SK-N-SH (cell line): ENCODE measurements around the gene COL5A2. TPM values are rescaled to one million over a fixed set of nuclear protein-coding genes. Genes with fewer than 3 reads are reported as not detected.
A peak's percentile ranks its signal among the peaks of the same experiment; 100 is the strongest.

Source experiments
- CTCF ChIA-PET: fragments of 300-600, 350-600 bp; formaldehyde crosslinking; extraction: SDS; loops from one replicate; lab custom pipeline; 2021; lab: Yijun Ruan, JAX
- POLR2A ChIA-PET: fragments of 350-600 bp; sonication (Branson Sonifier 250); formaldehyde crosslinking; extraction: SDS; loops from one replicate; lab custom pipeline; 2020; ENCODE audit warnings: antibody characterized with exemption, inconsistent platforms; lab: Yijun Ruan, JAX
- DNase-seq: peaks from one replicate; pipeline ENCODE4 v3.0.0; 2012
- H2AFZ ChIP-seq: fragments of 200-600 bp; sonication (generic); 2 replicates; pipeline ENCODE4 v1.8.1; 2016; ENCODE audit warnings: antibody characterized with exemption, mild to moderate bottlenecking, low read depth
- H3F3A ChIP-seq: fragments of 200-600 bp; sonication (generic); replicated peaks from 2 replicates; pipeline ENCODE3; 2016; ENCODE audit warnings: antibody characterized with exemption, mild to moderate bottlenecking; ENCODE audit not compliant: insufficient read depth
- H3K27ac ChIP-seq, 2 experiments: fragments of 200-500 bp in 1 of 2; fragments of 200-600 bp in 1 of 2; sonication (Bioruptor generic) in 1 of 2; sonication (generic), shearing (Covaris generic) in 1 of 2; 2 replicates each; pipeline versions ENCODE4 v1.5.1 to v1.6.1; 2014 to 2016; ENCODE audit warnings: low read depth in 2 of 2, inconsistent platforms in 1 of 2, low read length in 1 of 2, mild to moderate bottlenecking in 1 of 2, mixed read lengths in 1 of 2
- H3K27me3 ChIP-seq: fragments of 200-600 bp; sonication (generic), shearing (Covaris generic); 2 replicates; pipeline ENCODE4 v1.6.1; 2016; ENCODE audit warnings: mixed run types; ENCODE audit not compliant: insufficient read depth
- H3K36me3 ChIP-seq, 2 experiments: fragments of 200-500 bp in 1 of 2; fragments of 200-600 bp in 1 of 2; sonication (Bioruptor generic) in 1 of 2; sonication (generic) in 1 of 2; replicated peaks in 1 of 2; 2 replicates each; pipeline versions ENCODE3 to v1.5.1; 2014 to 2016; ENCODE audit warnings: low read length in 1 of 2, mild to moderate bottlenecking in 1 of 2; ENCODE audit not compliant: insufficient read depth in 2 of 2, control insufficient read depth in 1 of 2
- H3K4me1 ChIP-seq, 2 experiments: fragments of 200-500 bp in 1 of 2; fragments of 200-600 bp in 1 of 2; sonication (Bioruptor generic) in 1 of 2; sonication (generic), shearing (Covaris generic) in 1 of 2; 2 replicates each; pipeline versions ENCODE4 v1.5.1 to v1.6.1; 2014 to 2016; ENCODE audit warnings: low read depth in 1 of 2, low read length in 1 of 2, mixed run types in 1 of 2; ENCODE audit not compliant: insufficient read depth in 2 of 2, control insufficient read depth in 1 of 2
- H3K4me2 ChIP-seq: fragments of 200-600 bp; sonication (generic), shearing (Covaris generic); 2 replicates; pipeline ENCODE4 v1.6.1; 2017; ENCODE audit warnings: mixed run types
- H3K4me3 ChIP-seq, 2 experiments: fragments of 200-500 bp in 1 of 2; fragments of 200-600 bp in 1 of 2; sonication (Bioruptor generic) in 1 of 2; sonication (generic), shearing (Covaris generic) in 1 of 2; 2 replicates each; pipeline versions ENCODE4 v1.5.1 to v1.8.1; 2014 to 2016; ENCODE audit warnings: low read depth in 2 of 2, inconsistent platforms in 1 of 2, low read length in 1 of 2, mild to moderate bottlenecking in 1 of 2, mixed read lengths in 1 of 2, moderate library complexity in 1 of 2
- H3K79me2 ChIP-seq: fragments of 200-600 bp; sonication (generic); 2 replicates; pipeline ENCODE4 v1.8.1; 2017; ENCODE audit warnings: mild to moderate bottlenecking; ENCODE audit not compliant: insufficient read depth
- H3K9ac ChIP-seq: fragments of 200-600 bp; sonication (generic); 2 replicates; pipeline ENCODE4 v1.6.1; 2017; ENCODE audit warnings: mixed run types
- H3K9me2 ChIP-seq: fragments of 200-600 bp; sonication (generic); 2 replicates; pipeline ENCODE4 v1.6.1; 2017; ENCODE audit warnings: mixed run types
- H3K9me3 ChIP-seq: fragments of 200-600 bp; sonication (generic); 2 replicates; pipeline ENCODE4 v1.6.1; 2017; ENCODE audit warnings: mixed run types, mild to moderate bottlenecking, moderate library complexity
- H4K20me1 ChIP-seq: fragments of 200-600 bp; sonication (generic); 2 replicates; pipeline ENCODE4 v1.6.1; 2017; ENCODE audit warnings: mild to moderate bottlenecking, mixed run types; ENCODE audit not compliant: insufficient read depth
- CHD2 ChIP-seq: fragments of 150-350 bp; IDR thresholded peaks from 2 replicates; pipeline ENCODE4 v1.6.1; 2018; ENCODE audit warnings: low read length; ENCODE audit not compliant: partially characterized antibody
- CTCF ChIP-seq: fragments of 200-600 bp; sonication (generic); IDR thresholded peaks from 2 replicates; pipeline ENCODE4 v1.6.1; 2017; ENCODE audit warnings: antibody characterized with exemption, mild to moderate bottlenecking, moderate library complexity
- ELF1 ChIP-seq: IDR thresholded peaks from 2 replicates; pipeline ENCODE4 v1.4.0; 2012
- EP300 ChIP-seq, 2 experiments: IDR thresholded peaks; 2 replicates each; pipeline versions ENCODE4 v1.4.0 to v1.6.1; 2012; ENCODE audit warnings: borderline replicate concordance in 1 of 2, low read depth in 1 of 2, low read length in 1 of 2
- FOSL2 ChIP-seq: IDR thresholded peaks from 2 replicates; pipeline ENCODE4 v1.4.0; 2012; ENCODE audit warnings: low read depth, mild to moderate bottlenecking, moderate library complexity, borderline replicate concordance
- FOXJ3 ChIP-seq: sonication (generic); formaldehyde crosslinking; IDR thresholded peaks from 2 replicates; pipeline ENCODE4 v1.5.1; 2020; ENCODE audit warnings: mild to moderate bottlenecking, missing genetic modification reagents
- FOXM1 ChIP-seq: IDR thresholded peaks from 2 replicates; pipeline ENCODE4 v1.4.0; 2012; ENCODE audit warnings: low read depth, mild to moderate bottlenecking
- GATA2 ChIP-seq: sonication (generic); formaldehyde crosslinking; IDR thresholded peaks from 2 replicates; pipeline ENCODE4 v1.5.0; 2020; ENCODE audit warnings: mild to moderate bottlenecking, missing genetic modification reagents
- IRF3 ChIP-seq: fragments of 150-350 bp; IDR thresholded peaks from 2 replicates; pipeline ENCODE4 v1.6.1; 2016; ENCODE audit warnings: mild to moderate bottlenecking, low read depth, low read length
- MAX ChIP-seq: IDR thresholded peaks from 2 replicates; pipeline ENCODE4 v1.4.0; 2012; ENCODE audit warnings: low read depth
- MXI1 ChIP-seq: IDR thresholded peaks from 2 replicates; pipeline ENCODE4 v1.6.1; 2012; ENCODE audit warnings: mild to moderate bottlenecking, low read depth, low read length, improper control_type of control experiment
- NFIC ChIP-seq: IDR thresholded peaks from 2 replicates; pipeline ENCODE4 v1.4.0; 2012; ENCODE audit warnings: borderline replicate concordance
- NRF1 ChIP-seq: IDR thresholded peaks from 2 replicates; pipeline ENCODE4 v1.6.1; 2012; ENCODE audit warnings: low read depth, mild to moderate bottlenecking, low read length
- PBX3 ChIP-seq: IDR thresholded peaks from 2 replicates; pipeline ENCODE4; 2012
- POLR2AphosphoS5 ChIP-seq: IDR thresholded peaks from 2 replicates; pipeline ENCODE4 v1.6.1; 2012; ENCODE audit warnings: low read depth, low read length
- RAD21 ChIP-seq: IDR thresholded peaks from 2 replicates; pipeline ENCODE4 v1.6.1; 2012; ENCODE audit warnings: mild to moderate bottlenecking, low read length
- RCOR1 ChIP-seq: fragments of 150-350 bp; IDR thresholded peaks from 2 replicates; pipeline ENCODE4 v1.6.1; 2017; ENCODE audit warnings: antibody characterized with exemption, low read length
- REST ChIP-seq: IDR thresholded peaks from 2 replicates; pipeline ENCODE4 v1.6.1; 2012; ENCODE audit warnings: mild to moderate bottlenecking, low read depth, low read length, moderate library complexity
- RFX5 ChIP-seq: IDR thresholded peaks from 2 replicates; pipeline ENCODE4 v1.6.1; 2012; ENCODE audit warnings: mild to moderate bottlenecking, improper control_type of control experiment, low read length
- RXRA ChIP-seq: IDR thresholded peaks from 2 replicates; pipeline ENCODE4 v1.4.0; 2012; ENCODE audit warnings: low read depth, mild to moderate bottlenecking, borderline replicate concordance
- SIN3A ChIP-seq: IDR thresholded peaks from 2 replicates; pipeline ENCODE4 v1.6.1; 2012; ENCODE audit warnings: low read depth, mild to moderate bottlenecking, low read length, moderate library complexity, borderline replicate concordance
- SMC3 ChIP-seq: IDR thresholded peaks from 2 replicates; pipeline ENCODE4 v1.6.1; 2012; ENCODE audit warnings: low read depth, low read length, improper control_type of control experiment
- TCF12 ChIP-seq: IDR thresholded peaks from 2 replicates; pipeline ENCODE4 v1.4.0; 2012
- TEAD4 ChIP-seq: IDR thresholded peaks from 2 replicates; pipeline ENCODE4 v1.4.0; 2012; ENCODE audit warnings: mild to moderate bottlenecking, borderline replicate concordance; ENCODE audit not compliant: insufficient read depth
- USF2 ChIP-seq: fragments of 150-350 bp; IDR thresholded peaks from 2 replicates; pipeline ENCODE4 v1.6.1; 2017; ENCODE audit warnings: antibody characterized with exemption, low read length, low read depth, borderline replicate concordance
- YY1 ChIP-seq: IDR thresholded peaks from 2 replicates; pipeline ENCODE4 v1.4.0; 2012; ENCODE audit warnings: low read depth, mild to moderate bottlenecking
- WGBS: methylation state at CpG from one replicate; pipeline ENCODE4 v1.1.6; 2017; ENCODE audit warnings: low lambda C conversion rate; 5-methylcytosine and 5-hydroxymethylcytosine counted together
- polyA plus RNA-seq, 3 experiments: library from polyadenylated mRNA; depleted of rRNA; stranded (reverse); fragments of >200 nt; gene quantifications; 2 replicates each; pipeline ENCODE4 v1.2.3, GENCODE V29; 2012

COL5A2 gene
- polyA plus RNA-seq, 1 of the 3 experiments (the other 2 are of a cell fraction): 20.4 TPM

- Histone ChIP-seq H3F3A (peaks cover 29% of the 10 kb centered on the region), H2AFZ (0 out of 2 replicates have a peak overlapping the region, but pooled peaks have one; percentile 17), H3K9me2 (no peaks in the 10 kb centered on the region), H4K20me1 (no peaks in the 10 kb centered on the region), H3K36me3 (peaks cover 0 to 7% of the 10 kb centered on the region in 2 experiments), H3K4me1 (peaks cover 4 to 42% of the 10 kb centered on the region in 2 experiments; a peak in 3 of 4 replicates), H3K4me2 (no peak overlapping the region), H3K79me2 (peaks cover 5% of the 10 kb centered on the region; the same call in 1 of the 2 replicates), H3K9me3 (no peaks in the 10 kb centered on the region), H3K4me3 (no peak overlapping the region), H3K27me3 (no peaks in the 10 kb centered on the region), H3K9ac (peak overlapping the region; percentile 49; the same call in 1 of the 2 replicates), H3K27ac (peak overlapping the region; percentile 89 to 94)
- POLR2A ChIA-PET: no interaction called here
- no peak for DNase-seq
- CTCF ChIA-PET: interaction anchor here (0.7 to 3.8 kb wide), 8 partner anchors 21 to 1977 kb away, joined by 3 to 13 read pairs (median 4); no protein-coding TSS in a partner anchor
- 41% methylated on average over 2 of the region's 2 CpGs for WGBS
- peak; percentile 37; the same call in 1 of the 2 replicates for TF ChIP-seq NFIC
- 0 out of 2 replicates have a peak, but pooled peaks have one; percentile 4 for TF ChIP-seq FOSL2
- 0 out of 2 replicates have a peak, but pooled peaks have one; percentile 17 for TF ChIP-seq RXRA
- TF ChIP-seq TCF12: no peak
- no peak for TF ChIP-seq IRF3
- TF ChIP-seq RAD21: peak; percentile 62
- TF ChIP-seq CHD2: no peak
- 0 out of 2 replicates have a peak, but pooled peaks have one; percentile 20 for TF ChIP-seq PBX3
- TF ChIP-seq ELF1: no peak
- no peak for TF ChIP-seq MAX
- TF ChIP-seq RFX5: no peak
- no peak for TF ChIP-seq NRF1
- peak; percentile 49 for TF ChIP-seq SMC3
- TF ChIP-seq EP300 (IDR thresholded peaks at IDR 0.05; ENCODE audit: borderline replicate concordance in 1 of 2, low read depth in 1 of 2, low read length in 1 of 2): no peak
- TF ChIP-seq GATA2: no peak
- no peak for TF ChIP-seq SIN3A
- TF ChIP-seq POLR2AphosphoS5: no peak
- TF ChIP-seq FOXM1: no peak
- no peak for TF ChIP-seq MXI1
- no peak for TF ChIP-seq FOXJ3 (CRISPR knock-in tag)
- TF ChIP-seq TEAD4: no peak
- TF ChIP-seq USF2: no peak
- no peak for TF ChIP-seq REST
- TF ChIP-seq CTCF: peak; percentile 60
- no peak for TF ChIP-seq RCOR1
- TF ChIP-seq YY1: peak; percentile 49; the same call in 1 of the 2 replicates
Measured at GRCh38 chr2:189115126-189115525, 64.4 kb downstream of the COL5A2 start.
